K562 (cell line): ENCODE measurements around the gene ERBB3. TPM values are rescaled to one million over a fixed set of nuclear protein-coding genes. Genes with fewer than 3 reads are reported as not detected.
A peak's percentile ranks its signal among the peaks of the same experiment; 100 is the strongest.

Experiments
- CBX1 ChIP-seq: sonication (generic); IDR thresholded peaks from 2 replicates; pipeline ENCODE4 v1.6.1; 2016; ENCODE audit warnings: antibody characterized with exemption, low read depth, mild to moderate bottlenecking
- FOXM1 ChIP-seq, 2 experiments: fragments of 450-650 bp in 1 of 2; sonication (generic) in 1 of 2; formaldehyde crosslinking in 1 of 2; IDR thresholded peaks; 2 replicates each; pipeline versions ENCODE4 v1.6.1 to v1.9.0; 2017 to 2022; ENCODE audit warnings: low read depth in 2 of 2, mild to moderate bottlenecking in 2 of 2, missing genetic modification reagents in 1 of 2, moderate library complexity in 1 of 2
- GABPB2 ChIP-seq: fragments of 250-450 bp; sonication (Bioruptor Pico); conservative IDR thresholded peaks from 2 replicates; pipeline ENCODE4 v1.5.1; 2021; ENCODE audit warnings: mild to moderate bottlenecking
- HIVEP1 ChIP-seq: fragments of 250-450 bp; sonication (Bioruptor Pico); IDR thresholded peaks from 2 replicates; pipeline ENCODE4 v1.4.0; 2020; ENCODE audit warnings: mild to moderate bottlenecking
- KLF1 ChIP-seq: fragments of 450-650 bp; IDR thresholded peaks from 2 replicates; pipeline ENCODE4 v1.6.1; 2016; ENCODE audit warnings: missing genetic modification characterization, missing compliant biosample characterization
- MTA2 ChIP-seq: fragments of 450-650 bp; IDR thresholded peaks from 2 replicates; pipeline ENCODE4 v1.6.1; 2016; ENCODE audit warnings: low read depth
- NFIX ChIP-seq: fragments of 250-450 bp; sonication (Bioruptor Pico); IDR thresholded peaks from 2 replicates; pipeline ENCODE4 v1.4.0; 2020; ENCODE audit warnings: low read depth, mild to moderate bottlenecking, moderate library complexity
- POLR2H ChIP-seq: IDR thresholded peaks from 2 replicates; pipeline ENCODE4 v1.6.1; 2016; ENCODE audit warnings: missing genetic modification characterization, low read depth, mild to moderate bottlenecking, control low read depth, missing compliant biosample characterization, moderate library complexity
- POLR3G ChIP-seq: IDR thresholded peaks from 2 replicates; pipeline ENCODE4 v1.6.1; 2011; ENCODE audit not compliant: insufficient read length, insufficient replicate concordance; ENCODE audit errors: extremely low read depth
- SMAD1 ChIP-seq: fragments of 150-350 bp; IDR thresholded peaks from 2 replicates; pipeline ENCODE4 v1.6.1; 2014; ENCODE audit warnings: low read length, low read depth; ENCODE audit not compliant: partially characterized antibody
- TBP ChIP-seq: optimal IDR thresholded peaks from 2 replicates; pipeline ENCODE3; 2011; ENCODE audit warnings: low read depth, low read length, improper control_type of control experiment
- TEAD4 ChIP-seq, 2 experiments: sonication (generic) in 1 of 2; formaldehyde crosslinking in 1 of 2; IDR thresholded peaks; 2 replicates each; pipeline versions ENCODE4 v1.6.1 to v1.8.0; 2012 to 2022; ENCODE audit warnings: borderline replicate concordance in 1 of 2, inconsistent platforms in 1 of 2, low read length in 1 of 2, mild to moderate bottlenecking in 1 of 2, missing genetic modification reagents in 1 of 2
- ZNF311 ChIP-seq: fragments of 250-450 bp; sonication (Bioruptor Pico); IDR thresholded peaks from 2 replicates; pipeline ENCODE4 v1.4.0; 2020; ENCODE audit warnings: mild to moderate bottlenecking, moderate library complexity
- ZNF384 ChIP-seq: IDR thresholded peaks from 2 replicates; pipeline ENCODE4 v1.6.1; 2012; ENCODE audit warnings: low read depth, low read length, improper control_type of control experiment
- ZSCAN32 ChIP-seq: fragments of 450-650 bp; formaldehyde crosslinking; IDR thresholded peaks from 2 replicates; pipeline ENCODE4 v1.4.0; 2020; ENCODE audit warnings: mild to moderate bottlenecking, moderate library complexity
- polyA plus RNA-seq, 8 experiments: library from polyadenylated mRNA; depleted of rRNA in 4 of 8; stranded (reverse) in 5 of 8; unstranded in 3 of 8; fragments of >200 nt; fragmentation: Nextera tagmentation in 2 of 8; fragmentation: Illumina TruSeq in 1 of 8; extraction: Ambion mirVana in 2 of 8; extraction: Trizol in 1 of 8; gene quantifications; 2 replicates each; pipeline versions ENCODE4 v1.2.1 to v1.2.3, GENCODE V29; 2011 to 2014; ENCODE audit warnings: inconsistent platforms in 1 of 8, missing spikeins in 1 of 8
- total RNA-seq, 7 experiments: library from RNA; depleted of rRNA in 6 of 7; stranded (reverse); fragments of >200 nt in 6 of 7; fragmentation: Illumina TruSeq in 2 of 7; extraction: Trizol in 2 of 7; gene quantifications; 2 replicates each; pipeline versions ENCODE4 v1.2.1 to v1.2.3, GENCODE V29; 2011 to 2021; ENCODE audit warnings: low replicate concordance in 1 of 7
- TF ChIP-seq, protein P1 (sequence below): fragments of 250-450 bp; sonication (Bioruptor Pico); IDR thresholded peaks from 2 replicates; pipeline ENCODE4 v1.8.0; 2021; ENCODE audit warnings: mild to moderate bottlenecking, moderate library complexity
- TF ChIP-seq, protein P2 (sequence below): sonication (generic); formaldehyde crosslinking; IDR thresholded peaks from 2 replicates; pipeline ENCODE4 v1.8.0; 2022; ENCODE audit warnings: missing genetic modification reagents, mild to moderate bottlenecking, moderate library complexity, borderline replicate concordance
- TF ChIP-seq, protein P3 (sequence below), 2 experiments: IDR thresholded peaks in 1 of 2; conservative IDR thresholded peaks in 1 of 2; 2 replicates each; pipeline ENCODE4 v1.6.1; 2016; ENCODE audit warnings: low read depth in 2 of 2, mild to moderate bottlenecking in 1 of 2, missing compliant biosample characterization in 1 of 2, missing genetic modification characterization in 1 of 2, moderate library complexity in 1 of 2

ERBB3 gene
- total and polyA plus RNA-seq, 9 of the 15 experiments (the other 6 are each of a cell fraction or from before 2014, with no cell fraction given), result 1.5 to 5.4 (median 3.8) TPM

DNA sequence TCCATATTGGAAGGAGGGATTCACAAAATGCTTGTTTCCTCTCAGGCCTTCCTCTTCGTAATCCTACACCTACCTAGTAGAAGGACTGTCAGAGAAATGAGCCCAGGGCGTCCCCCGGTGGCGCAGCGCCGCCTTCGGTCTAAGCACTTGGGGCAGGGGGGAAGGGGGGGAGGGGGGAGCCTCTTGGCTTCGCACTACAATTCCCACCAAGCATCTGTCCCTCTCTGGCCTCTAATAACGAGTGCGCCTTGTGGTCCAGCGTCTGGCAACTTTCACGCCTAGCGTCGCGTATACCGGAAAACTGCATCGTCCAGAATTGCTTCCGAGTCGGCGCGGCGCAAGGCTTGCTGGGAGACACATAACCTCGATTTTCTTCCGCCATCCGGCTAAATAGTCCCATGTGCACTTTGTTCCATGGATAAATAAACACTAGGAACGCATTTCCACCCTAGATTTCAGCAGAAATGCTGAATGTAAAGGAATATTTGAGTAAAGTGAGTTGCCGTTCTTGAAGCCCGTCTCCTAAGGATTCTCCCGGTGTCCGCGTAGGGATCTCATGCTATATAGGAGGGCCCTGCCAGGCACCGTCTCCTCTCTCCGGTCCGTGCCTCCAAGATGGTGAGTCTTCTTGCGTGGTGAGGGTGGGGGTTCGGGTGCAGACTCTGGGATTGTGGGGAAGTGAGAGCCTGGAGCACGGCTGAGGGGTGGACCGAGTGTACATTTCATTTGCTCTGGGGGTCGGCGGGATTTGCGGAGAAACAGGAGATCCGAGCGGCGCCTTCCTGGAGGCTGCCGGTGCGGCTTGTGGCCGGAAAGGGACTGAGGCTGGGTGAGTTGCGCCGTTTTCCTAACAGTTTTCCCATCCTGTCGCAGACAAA lies 38.2 kb upstream of the ERBB3 start, which contains the start of gene RPS26 (continued):
- no peak for TF ChIP-seq ZSCAN32
- TF ChIP-seq ZNF311 (CRISPR knock-in tag), result 0 out of 2 replicates have a peak, but pooled peaks have one; percentile 19
- peak; percentile 74 for TF ChIP-seq MTA2
- TF ChIP-seq TBP, result peak; percentile 99
- no peak for TF ChIP-seq GABPB2 (CRISPR knock-in tag)
- TF ChIP-seq, protein P1, sequence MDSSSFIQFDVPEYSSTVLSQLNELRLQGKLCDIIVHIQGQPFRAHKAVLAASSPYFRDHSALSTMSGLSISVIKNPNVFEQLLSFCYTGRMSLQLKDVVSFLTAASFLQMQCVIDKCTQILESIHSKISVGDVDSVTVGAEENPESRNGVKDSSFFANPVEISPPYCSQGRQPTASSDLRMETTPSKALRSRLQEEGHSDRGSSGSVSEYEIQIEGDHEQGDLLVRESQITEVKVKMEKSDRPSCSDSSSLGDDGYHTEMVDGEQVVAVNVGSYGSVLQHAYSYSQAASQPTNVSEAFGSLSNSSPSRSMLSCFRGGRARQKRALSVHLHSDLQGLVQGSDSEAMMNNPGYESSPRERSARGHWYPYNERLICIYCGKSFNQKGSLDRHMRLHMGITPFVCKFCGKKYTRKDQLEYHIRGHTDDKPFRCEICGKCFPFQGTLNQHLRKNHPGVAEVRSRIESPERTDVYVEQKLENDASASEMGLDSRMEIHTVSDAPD (CRISPR knock-in tag), result no peak
- TF ChIP-seq CBX1, result peak; percentile 95
- no peak for TF ChIP-seq HIVEP1 (CRISPR knock-in tag)
- TF ChIP-seq ZNF384, result no peak
- TF ChIP-seq SMAD1, result peak; percentile 92
- TF ChIP-seq POLR2H, result peak; percentile 98
- TF ChIP-seq KLF1 (tag), result peak; percentile 94
- TF ChIP-seq, protein P2, sequence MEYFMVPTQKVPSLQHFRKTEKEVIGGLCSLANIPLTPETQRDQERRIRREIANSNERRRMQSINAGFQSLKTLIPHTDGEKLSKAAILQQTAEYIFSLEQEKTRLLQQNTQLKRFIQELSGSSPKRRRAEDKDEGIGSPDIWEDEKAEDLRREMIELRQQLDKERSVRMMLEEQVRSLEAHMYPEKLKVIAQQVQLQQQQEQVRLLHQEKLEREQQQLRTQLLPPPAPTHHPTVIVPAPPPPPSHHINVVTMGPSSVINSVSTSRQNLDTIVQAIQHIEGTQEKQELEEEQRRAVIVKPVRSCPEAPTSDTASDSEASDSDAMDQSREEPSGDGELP (CRISPR knock-in tag), result peak; percentile 70
- peak; percentile 69 for TF ChIP-seq FOXM1 (IDR thresholded peaks at IDR 0.05; ENCODE audit: low read depth)
- no peak for TF ChIP-seq FOXM1 (CRISPR knock-in tag; IDR thresholded peaks at IDR 0.05; ENCODE audit: low read depth)
- peak; percentile 48 for TF ChIP-seq TEAD4 (IDR thresholded peaks at IDR 0.05; ENCODE audit: low read length)
- TF ChIP-seq TEAD4 (CRISPR knock-in tag; IDR thresholded peaks at IDR 0.05; ENCODE audit: borderline replicate concordance), result no peak
- TF ChIP-seq, protein P3, sequence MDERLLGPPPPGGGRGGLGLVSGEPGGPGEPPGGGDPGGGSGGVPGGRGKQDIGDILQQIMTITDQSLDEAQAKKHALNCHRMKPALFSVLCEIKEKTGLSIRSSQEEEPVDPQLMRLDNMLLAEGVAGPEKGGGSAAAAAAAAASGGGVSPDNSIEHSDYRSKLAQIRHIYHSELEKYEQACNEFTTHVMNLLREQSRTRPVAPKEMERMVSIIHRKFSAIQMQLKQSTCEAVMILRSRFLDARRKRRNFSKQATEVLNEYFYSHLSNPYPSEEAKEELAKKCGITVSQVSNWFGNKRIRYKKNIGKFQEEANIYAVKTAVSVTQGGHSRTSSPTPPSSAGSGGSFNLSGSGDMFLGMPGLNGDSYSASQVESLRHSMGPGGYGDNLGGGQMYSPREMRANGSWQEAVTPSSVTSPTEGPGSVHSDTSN (CRISPR knock-in tag; IDR thresholded peaks at IDR 0.05; ENCODE audit: low read depth), result no peak
- TF ChIP-seq, protein P3 (tag; conservative IDR thresholded peaks at IDR 0.05; ENCODE audit: low read depth), result peak; percentile 33; the same call in 1 of the 2 replicates
- no peak for TF ChIP-seq POLR3G
- TF ChIP-seq NFIX (CRISPR knock-in tag), result no peak
